Trophoblast cell (in vitro differentiated cells and primary cell): Measurements from ENCODE around the gene PRODH2. TPM values are rescaled to one million over a fixed set of nuclear protein-coding genes. Genes with fewer than 3 reads are reported as not detected.
A peak's percentile ranks its signal among the peaks of the same experiment; 100 is the strongest.

ENCODE experiments used
- DNase-seq, 2 donors: peaks; one replicate each; pipeline ENCODE4 v3.0.0-alpha.2; 2016
- H2AFZ ChIP-seq: 2 replicates; pipeline ENCODE4 v1.6.1; 2013; ENCODE audit warnings: low read length, moderate library complexity, mild to moderate bottlenecking; ENCODE audit not compliant: insufficient read depth, poor library complexity
- H2AK5ac ChIP-seq: 2 replicates; pipeline ENCODE4 v1.6.1; 2013; ENCODE audit warnings: mild to moderate bottlenecking, low read length
- H2BK120ac ChIP-seq: 2 replicates; pipeline ENCODE4 v1.6.1; 2013; ENCODE audit warnings: low read length, mild to moderate bottlenecking, moderate library complexity; ENCODE audit not compliant: insufficient read depth, poor library complexity
- H2BK12ac ChIP-seq: 2 replicates; pipeline ENCODE4 v1.6.1; 2013; ENCODE audit warnings: mild to moderate bottlenecking, low read length, moderate library complexity
- H2BK5ac ChIP-seq: 2 replicates; pipeline ENCODE4 v1.6.1; 2013; ENCODE audit warnings: low read length, low read depth, moderate library complexity, mild to moderate bottlenecking; ENCODE audit not compliant: poor library complexity
- H3K14ac ChIP-seq: 2 replicates; pipeline ENCODE4 v1.6.1; 2013; ENCODE audit warnings: mild to moderate bottlenecking, low read length
- H3K18ac ChIP-seq: 2 replicates; pipeline ENCODE4 v1.6.1; 2013; ENCODE audit warnings: mild to moderate bottlenecking, low read length
- H3K23ac ChIP-seq: 2 replicates; pipeline ENCODE4 v1.6.1; 2013; ENCODE audit warnings: low read length
- H3K27ac ChIP-seq: 2 replicates; pipeline ENCODE4 v1.5.1; 2013; ENCODE audit warnings: low read depth, mild to moderate bottlenecking, inconsistent platforms, low read length, moderate library complexity
- H3K27me3 ChIP-seq: 2 replicates; pipeline ENCODE4 v1.6.1; 2013; ENCODE audit warnings: inconsistent platforms, mild to moderate bottlenecking, low read length, moderate library complexity; ENCODE audit not compliant: insufficient read depth
- H3K36me3 ChIP-seq, 2 experiments: 1 replicate in 1 of 2; 2 replicates in 1 of 2; pipeline ENCODE4 v1.6.1; 2013; ENCODE audit warnings: low read length in 2 of 2, mild to moderate bottlenecking in 2 of 2, moderate library complexity in 1 of 2; ENCODE audit not compliant: insufficient read depth in 2 of 2, control insufficient read depth in 1 of 2
- H3K4ac ChIP-seq: 2 replicates; pipeline ENCODE4 v1.6.1; 2013; ENCODE audit warnings: low read depth, mild to moderate bottlenecking, low read length, moderate library complexity
- H3K4me1 ChIP-seq, 2 experiments: 1 replicate in 1 of 2; 2 replicates in 1 of 2; pipeline ENCODE4 v1.6.1; 2013; ENCODE audit warnings: low read length in 2 of 2, mild to moderate bottlenecking in 2 of 2, moderate library complexity in 1 of 2; ENCODE audit not compliant: insufficient read depth in 2 of 2, control insufficient read depth in 1 of 2
- H3K4me2 ChIP-seq: 2 replicates; pipeline ENCODE4 v1.6.1; 2013; ENCODE audit warnings: inconsistent platforms, mild to moderate bottlenecking, low read length, moderate library complexity
- H3K4me3 ChIP-seq: 2 replicates; pipeline ENCODE4 v1.5.1; 2013; ENCODE audit warnings: mild to moderate bottlenecking, low read depth, low read length, inconsistent platforms
- H3K79me1 ChIP-seq: one replicate; pipeline ENCODE4 v1.6.1; 2013; ENCODE audit warnings: low read length
- H3K79me2 ChIP-seq: 2 replicates; pipeline ENCODE4 v1.6.1; 2013; ENCODE audit warnings: low read length, mild to moderate bottlenecking; ENCODE audit not compliant: control insufficient read depth, insufficient read depth, poor library complexity
- H3K9ac ChIP-seq: 2 replicates; pipeline ENCODE4 v1.6.1; 2013; ENCODE audit warnings: mild to moderate bottlenecking, low read length
- H3K9me3 ChIP-seq: 2 replicates; pipeline ENCODE4 v1.6.1; 2013; ENCODE audit warnings: low read depth, mild to moderate bottlenecking, control low read depth, inconsistent platforms, low read length; ENCODE audit not compliant: insufficient read depth
- H4K12ac ChIP-seq: 2 replicates; pipeline ENCODE4 v1.6.1; 2013; ENCODE audit warnings: low read depth, mild to moderate bottlenecking, low read length, moderate library complexity
- H4K8ac ChIP-seq: 2 replicates; pipeline ENCODE4 v1.6.1; 2013; ENCODE audit warnings: low read depth, mild to moderate bottlenecking, low read length, moderate library complexity
- H4K91ac ChIP-seq: one replicate; pipeline ENCODE4 v1.6.1; 2013; ENCODE audit warnings: low read depth, mild to moderate bottlenecking, low read length, moderate library complexity
- WGBS: extraction: QIAGEN DNeasy Blood & Tissue Kit; methylation state at CpG from one replicate; pipeline ENCODE4 v1.1.7; 2013; ENCODE audit warnings: missing lambda C conversion rate; ENCODE audit not compliant: insufficient read length, insufficient coverage; ENCODE audit errors: extremely low coverage; 5-methylcytosine and 5-hydroxymethylcytosine counted together
- polyA plus RNA-seq: library from polyadenylated mRNA; stranded (reverse); fragments of 200-250 nt; gene quantifications from 2 replicates; pipeline ENCODE4 v1.2.3, GENCODE V29; 2013

The PRODH2 gene
- not detected in 2 replicates for polyA plus RNA-seq

GRCh38 chr19:35812220-35813042, at the start of gene PRODH2:
Gene PRODH2 (minus strand): TSS chr19:35812845. CDS start chr19:35812805, 40 bp downstream.
- Histone ChIP-seq H3K4me3 (no peak within 1 kb of the TSS), H4K12ac (no peak within 1 kb of the TSS), H3K27ac (no peak within 1 kb of the TSS), H3K14ac (no peak within 1 kb of the TSS), H3K4me2 (no peak within 1 kb of the TSS), H4K91ac (no peak within 1 kb of the TSS), H3K36me3 (no peaks in the 10 kb centered on the region), H3K4ac (no peak within 1 kb of the TSS), H2BK5ac (no peak within 1 kb of the TSS), H2AK5ac (no peak within 1 kb of the TSS), H3K27me3 (no peaks in the 10 kb centered on the region), H2BK12ac (no peak within 1 kb of the TSS), H4K8ac (no peak within 1 kb of the TSS), H3K23ac (no peak within 1 kb of the TSS), H3K79me2 (no peaks in the 10 kb centered on the region), H3K18ac (no peak within 1 kb of the TSS), H2AFZ (no peak within 1 kb of the TSS), H3K9ac (no peak within 1 kb of the TSS), H3K4me1 (no peaks in the 10 kb centered on the region), H2BK120ac (no peak within 1 kb of the TSS), H3K79me1 (no peaks in the 10 kb centered on the region), H3K9me3 (no peaks in the 10 kb centered on the region)
- DNase-seq = no peak
- WGBS = no CpG with 5 or more reads among the region's 26 CpGs

DNA sequence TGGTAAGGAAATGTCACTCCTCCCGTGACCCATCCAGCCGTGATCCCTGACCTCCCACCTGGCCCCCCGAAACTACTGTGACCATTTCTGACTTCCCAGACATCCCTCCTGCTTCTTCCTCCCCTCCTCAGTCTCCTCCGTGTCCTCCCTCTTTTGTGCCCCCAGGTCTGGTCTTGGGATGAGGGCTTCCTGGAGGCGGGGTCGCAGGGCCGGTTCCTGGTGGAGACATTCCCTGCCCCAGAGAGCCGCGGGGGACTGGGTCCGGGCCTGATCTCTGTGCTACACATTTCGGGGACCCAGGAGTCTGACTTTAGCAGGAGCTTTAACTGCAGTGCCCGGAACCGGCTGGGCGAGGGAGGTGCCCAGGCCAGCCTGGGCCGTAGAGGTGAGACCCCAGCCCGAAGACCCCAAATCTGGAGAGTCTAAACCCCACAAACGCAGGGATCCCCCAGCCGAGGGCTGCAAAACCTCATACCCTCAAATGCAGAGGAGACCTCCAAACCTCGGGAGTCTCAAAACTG, 49.1 kb upstream of the PRODH2 start:
- Histone ChIP-seq H4K91ac (no peak overlapping the region), H3K23ac (no peak overlapping the region), H3K79me1 (no peaks in the 10 kb centered on the region), H2BK120ac (no peak overlapping the region), H3K9ac (no peak overlapping the region), H2BK5ac (no peak overlapping the region), H3K27ac (no peak overlapping the region), H3K36me3 (no peaks in the 10 kb centered on the region), H3K4me3 (no peak overlapping the region), H4K8ac (no peak overlapping the region), H3K79me2 (no peaks in the 10 kb centered on the region), H3K4ac (no peak overlapping the region), H4K12ac (no peak overlapping the region), H3K4me1 (peaks cover 4 to 9% of the 10 kb centered on the region in 2 experiments), H3K14ac (no peak overlapping the region), H3K27me3 (peaks cover 27% of the 10 kb centered on the region), H3K4me2 (peak overlapping the region; percentile 70), H3K18ac (no peak overlapping the region), H2BK12ac (no peak overlapping the region), H3K9me3 (peaks cover 5% of the 10 kb centered on the region), H2AFZ (no peak overlapping the region), H2AK5ac (no peak overlapping the region)
- no CpG with 5 or more reads among the region's 19 CpGs for WGBS
- no peak for DNase-seq

DNA sequence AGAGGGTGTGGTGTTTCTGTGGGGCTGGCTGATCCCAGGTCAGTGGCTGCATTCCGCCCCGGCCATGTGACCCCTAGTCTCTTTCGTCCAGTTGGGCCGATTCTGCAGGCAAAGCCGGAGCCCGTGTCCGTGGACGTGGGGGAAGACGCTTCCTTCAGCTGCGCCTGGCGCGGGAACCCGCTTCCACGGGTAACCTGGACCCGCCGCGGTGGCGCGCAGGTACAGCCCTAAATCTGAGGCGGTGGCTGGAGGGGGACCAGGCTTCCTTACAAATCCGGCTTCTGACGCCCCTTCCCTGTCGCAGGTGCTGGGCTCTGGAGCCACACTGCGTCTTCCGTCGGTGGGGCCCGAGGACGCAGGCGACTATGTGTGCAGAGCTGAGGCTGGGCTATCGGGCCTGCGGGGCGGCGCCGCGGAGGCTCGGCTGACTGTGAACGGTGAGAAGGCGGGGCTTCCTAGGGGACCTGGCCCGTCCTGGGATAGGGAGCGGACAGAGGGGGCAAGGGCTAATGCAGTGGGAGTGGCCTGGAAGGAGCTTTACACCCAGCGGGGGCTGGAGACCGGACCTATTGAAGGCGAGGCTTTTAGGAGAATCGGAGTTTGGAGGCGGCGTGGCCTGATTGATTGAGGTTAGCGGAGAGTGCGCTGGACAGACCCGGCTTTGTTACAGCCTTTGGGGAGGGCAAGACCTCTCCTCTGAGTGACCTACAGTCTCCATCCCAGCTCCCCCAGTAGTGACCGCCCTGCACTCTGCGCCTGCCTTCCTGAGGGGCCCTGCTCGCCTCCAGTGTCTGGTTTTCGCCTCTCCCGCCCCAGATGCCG, 48.4 kb upstream of the PRODH2 start:
- H2BK5ac ChIP-seq = no peak overlapping the region

GRCh38 chr19:35860436-35860817, 47.8 kb upstream of the PRODH2 start:
- Histone ChIP-seq H3K23ac (no peak overlapping the region), H4K8ac (no peak overlapping the region), H3K27ac (no peak overlapping the region), H3K4me2 (peak overlapping the region; percentile 70), H3K4ac (no peak overlapping the region), H2BK5ac (no peak overlapping the region), H3K4me3 (peak overlapping the region; percentile 26), H2BK120ac (no peak overlapping the region), H3K9ac (no peak overlapping the region), H2BK12ac (no peak overlapping the region), H3K14ac (no peak overlapping the region), H4K12ac (no peak overlapping the region), H4K91ac (no peak overlapping the region), H3K79me2 (no peaks in the 10 kb centered on the region), H2AK5ac (no peak overlapping the region), H3K79me1 (no peaks in the 10 kb centered on the region), H3K27me3 (peaks cover 40% of the 10 kb centered on the region), H3K18ac (no peak overlapping the region), H3K4me1 (peaks cover 6 to 9% of the 10 kb centered on the region in 2 experiments), H3K9me3 (peaks cover 5% of the 10 kb centered on the region), H2AFZ (no peak overlapping the region), H3K36me3 (no peaks in the 10 kb centered on the region)
- no CpG with 5 or more reads among the region's 24 CpGs for WGBS
- no peak for DNase-seq

More for the DNA sequence above, 48.4 kb upstream of the PRODH2 start:
- Histone ChIP-seq H3K14ac (no peak overlapping the region), H3K9me3 (peaks cover 5% of the 10 kb centered on the region), H3K27ac (no peak overlapping the region), H3K79me2 (no peaks in the 10 kb centered on the region), H3K36me3 (no peaks in the 10 kb centered on the region), H2AK5ac (no peak overlapping the region), H3K79me1 (no peaks in the 10 kb centered on the region), H3K4me2 (peak overlapping the region; percentile 70), H3K27me3 (peaks cover 34% of the 10 kb centered on the region), H2AFZ (no peak overlapping the region), H3K4ac (no peak overlapping the region), H4K91ac (no peak overlapping the region), H3K4me1 (peaks cover 5 to 9% of the 10 kb centered on the region in 2 experiments), H2BK120ac (no peak overlapping the region), H4K8ac (no peak overlapping the region), H3K4me3 (peak overlapping the region; percentile 26), H3K18ac (no peak overlapping the region), H4K12ac (no peak overlapping the region), H3K9ac (no peak overlapping the region), H2BK12ac (no peak overlapping the region), H3K23ac (no peak overlapping the region)
- DNase-seq = peak in 1 of 2 donors; percentile 35
- no CpG with 5 or more reads among the region's 55 CpGs for WGBS
